ENCODE results near the gene PIGW.
A peak's percentile ranks its signal among the peaks of the same experiment; 100 is the strongest.

Gene PIGW

DNA sequence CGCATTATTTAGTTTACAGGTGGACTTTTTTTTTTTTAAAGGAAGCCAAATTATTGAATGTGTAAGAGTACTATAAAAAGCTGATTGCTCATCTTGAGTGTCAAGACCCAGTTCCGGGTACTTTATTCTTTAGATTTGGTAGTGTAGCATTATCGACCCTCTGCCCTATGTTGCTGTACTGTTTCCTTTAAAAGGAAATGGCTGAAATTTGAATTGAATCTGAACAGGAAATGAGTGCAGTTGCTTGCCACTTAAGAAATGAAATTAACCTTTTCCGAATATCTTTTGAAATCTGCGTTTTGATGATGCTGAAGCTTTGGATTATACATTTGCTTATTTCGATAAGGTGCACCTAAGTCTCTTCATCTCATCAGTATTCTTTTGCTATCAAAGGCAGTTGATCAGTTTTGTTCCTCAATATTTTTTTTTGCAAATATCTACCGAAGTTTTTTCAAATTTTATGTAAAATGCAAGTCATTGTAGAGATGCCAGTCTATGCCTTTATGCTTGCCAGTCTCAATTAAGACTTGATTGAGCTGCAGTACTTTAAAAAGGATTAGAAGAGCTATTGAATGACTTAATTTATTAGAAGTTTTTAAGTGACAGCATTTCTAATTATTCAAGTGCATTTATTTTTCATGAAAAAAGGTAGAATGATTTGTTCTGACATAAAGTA, 11.8 kb downstream of the PIGW start:
- DNase-seq (ENCODE audit: low spot score): no peak

DNA sequence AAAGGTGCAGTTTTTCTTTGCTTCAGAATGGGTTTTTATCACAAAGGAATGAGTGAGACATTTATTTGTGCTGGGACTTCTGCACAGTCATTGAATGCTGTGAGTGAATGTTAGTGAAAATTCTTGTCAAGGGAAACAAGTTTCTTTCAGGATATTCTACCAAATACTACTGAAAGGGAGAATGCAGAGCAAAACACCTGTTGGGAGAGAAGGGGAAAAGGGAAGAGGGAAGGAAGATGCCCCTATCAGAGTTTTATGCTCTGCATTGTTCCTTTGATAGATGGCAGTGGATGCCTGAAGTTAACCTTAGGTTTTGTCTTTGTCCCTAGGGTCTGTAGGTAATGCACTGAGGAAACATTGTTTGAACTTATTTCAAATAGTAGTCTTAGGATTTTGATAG, 13.0 kb downstream of the PIGW start:
- no peak for DNase-seq (ENCODE audit: low spot score)

DNA sequence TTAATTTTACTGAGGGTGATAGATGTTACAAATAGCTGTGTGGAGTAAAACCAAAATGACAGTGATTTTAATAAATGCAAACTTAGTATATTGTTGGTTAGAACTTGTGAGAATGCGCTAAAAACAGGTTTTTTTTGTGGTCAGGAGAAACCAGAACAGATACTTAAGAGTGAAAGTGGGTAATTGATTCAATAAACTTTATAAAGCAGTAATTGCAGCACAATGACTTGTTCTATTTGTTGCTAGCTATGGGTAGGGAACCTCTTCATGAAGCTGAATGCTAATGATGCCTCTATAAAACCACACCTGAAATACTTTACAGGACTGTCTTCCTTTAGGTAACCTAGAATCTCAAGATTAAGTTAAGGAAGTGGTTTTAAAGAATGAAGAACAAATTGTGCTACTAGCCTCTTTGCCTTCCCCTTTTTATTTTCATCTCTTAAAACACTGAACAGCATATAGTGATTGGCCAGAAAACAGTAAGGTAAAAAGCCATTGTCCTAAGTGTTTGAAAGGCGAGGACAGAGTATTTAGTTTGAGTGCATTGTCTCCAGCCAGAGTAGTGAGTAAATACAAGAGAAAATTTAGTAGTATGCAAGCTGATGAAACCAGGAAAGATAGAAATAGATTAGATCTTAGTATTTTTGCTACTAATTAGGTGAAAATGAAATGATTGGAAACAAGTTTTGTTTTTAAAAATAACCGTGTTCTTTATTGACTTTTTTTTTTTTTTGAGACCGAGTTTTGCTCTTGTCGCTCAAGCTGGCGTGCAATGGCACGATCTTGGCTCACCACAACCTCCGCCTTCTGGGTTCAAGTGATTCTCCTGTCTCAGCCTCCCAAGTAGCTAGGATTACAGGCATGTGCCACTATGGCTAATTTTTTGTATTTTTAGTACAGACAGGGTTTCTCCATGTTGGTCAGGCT, 16.0 kb downstream of the PIGW start:
- DNase-seq (ENCODE audit: low spot score): peak; percentile 1

DNA sequence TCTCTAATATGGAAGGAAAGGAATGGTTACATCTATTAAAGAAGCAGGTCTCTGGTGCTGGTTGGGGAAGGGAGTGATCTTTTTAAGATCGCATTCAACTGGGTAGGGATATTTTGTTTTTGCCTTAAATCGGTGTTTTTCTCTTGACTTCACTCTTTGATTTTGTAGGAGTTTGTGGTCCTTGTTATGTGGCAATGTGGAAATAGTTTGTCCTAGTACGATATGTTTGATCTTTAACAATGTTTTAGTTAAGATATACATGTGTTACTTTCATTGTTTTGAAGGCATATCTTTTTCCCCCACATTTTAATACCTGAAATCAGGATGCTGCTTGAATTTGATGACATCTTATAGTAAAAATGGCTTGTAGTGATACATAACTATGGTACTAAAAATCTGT, 18.7 kb downstream of the PIGW start:
- no peak for DNase-seq (ENCODE audit: low spot score)

DNA sequence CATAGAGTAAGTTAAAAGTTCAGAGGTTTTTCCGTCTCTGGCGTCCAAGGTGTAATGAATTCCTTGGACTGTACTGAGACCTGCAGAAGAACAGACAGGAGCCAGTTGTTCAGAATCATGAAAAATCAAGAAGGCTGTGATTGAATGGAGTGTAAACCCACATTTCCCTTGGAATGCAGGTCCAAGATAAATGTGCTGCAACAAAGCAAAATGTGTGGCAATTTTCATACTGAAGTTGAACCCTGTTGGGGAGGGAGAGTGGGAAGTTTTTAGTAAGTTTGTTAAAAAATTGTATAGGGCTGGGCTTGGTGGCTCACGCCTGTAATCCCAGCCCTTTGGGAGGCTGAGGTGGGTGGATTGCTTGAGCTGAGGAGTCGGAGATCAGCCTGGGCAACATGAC, 31.3 kb downstream of the PIGW start:
- DNase-seq (ENCODE audit: low spot score): no peak

DNA sequence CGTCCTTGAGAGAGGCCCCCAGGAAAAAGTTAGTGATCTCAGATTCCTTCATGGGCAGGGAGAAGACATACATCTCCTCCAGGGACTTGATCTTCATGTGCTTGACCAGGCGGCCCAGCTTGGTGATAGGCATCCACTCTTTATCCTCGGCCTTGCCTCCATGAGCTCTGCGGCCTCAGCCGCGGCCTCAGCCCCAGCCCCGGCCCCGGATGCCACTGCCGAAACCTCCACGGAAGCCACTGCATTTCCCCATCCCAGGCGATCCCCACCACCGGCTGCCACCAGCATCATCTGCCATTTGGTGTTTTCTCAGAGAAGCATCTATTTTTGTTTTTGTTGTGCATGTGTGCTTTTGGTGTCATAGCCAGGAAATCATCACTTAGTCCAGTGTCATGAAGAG, 40.2 kb downstream of the PIGW start:
- DNase-seq (ENCODE audit: low spot score): no peak

DNA sequence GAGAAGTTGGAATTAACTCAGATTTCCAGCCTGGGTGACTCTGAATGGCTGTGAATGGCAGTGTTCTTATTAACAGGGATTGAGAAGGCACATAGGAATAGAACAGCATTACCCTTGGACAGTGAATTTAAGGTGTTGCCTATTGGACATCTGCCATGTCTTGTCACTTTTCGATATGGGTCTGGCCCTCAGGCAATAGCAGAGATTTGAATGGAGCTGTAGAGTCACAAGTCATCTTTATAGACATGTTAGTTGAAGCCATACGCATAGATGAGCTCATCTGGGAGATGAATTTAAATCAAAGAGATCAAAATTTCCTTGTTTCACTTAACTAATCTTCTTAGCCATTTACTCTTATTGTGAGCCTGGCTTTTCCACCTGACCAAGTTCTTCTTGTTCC, 42.0 kb downstream of the PIGW start:
- no peak for DNase-seq (ENCODE audit: low spot score)

DNA sequence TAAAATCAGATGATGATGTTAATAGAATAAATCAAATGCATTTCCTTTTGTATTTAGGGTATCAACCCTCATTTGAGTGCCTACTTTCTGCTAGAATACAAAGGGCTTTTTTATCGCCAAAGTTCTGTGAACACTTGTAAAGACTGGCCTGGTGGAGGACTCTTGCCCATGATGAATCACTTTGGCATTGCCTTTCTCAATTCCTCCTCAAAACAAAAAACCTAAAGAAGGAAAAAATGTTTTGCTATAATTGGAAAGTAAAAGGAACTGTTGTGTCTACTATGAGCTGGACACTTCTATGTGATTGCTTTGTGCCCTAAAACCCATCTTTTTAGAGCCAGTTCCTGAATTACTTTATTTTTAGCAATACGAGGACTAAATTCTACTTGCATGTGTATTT, 43.9 kb downstream of the PIGW start:
- no peak for DNase-seq (ENCODE audit: low spot score)

DNA sequence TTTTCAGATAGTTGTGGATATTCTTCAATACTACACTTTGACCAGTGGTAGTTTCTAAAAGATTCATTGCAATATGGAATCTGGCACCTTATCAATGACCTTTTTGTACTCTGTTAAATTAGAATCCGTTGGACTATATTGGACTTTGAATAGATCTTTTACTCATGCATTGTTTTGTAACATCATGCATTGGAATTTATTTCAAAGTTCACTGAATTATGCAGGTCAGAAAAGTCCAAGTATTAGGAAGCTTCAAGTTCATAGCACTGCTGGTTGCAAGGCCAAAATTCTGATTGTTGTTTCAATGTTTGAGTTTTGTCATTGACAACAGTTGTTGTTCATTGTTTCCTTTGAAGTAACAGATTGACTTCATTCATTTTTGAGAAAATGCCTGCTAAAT, 49.0 kb downstream of the PIGW start:
- DNase-seq (ENCODE audit: low spot score): no peak

DNA sequence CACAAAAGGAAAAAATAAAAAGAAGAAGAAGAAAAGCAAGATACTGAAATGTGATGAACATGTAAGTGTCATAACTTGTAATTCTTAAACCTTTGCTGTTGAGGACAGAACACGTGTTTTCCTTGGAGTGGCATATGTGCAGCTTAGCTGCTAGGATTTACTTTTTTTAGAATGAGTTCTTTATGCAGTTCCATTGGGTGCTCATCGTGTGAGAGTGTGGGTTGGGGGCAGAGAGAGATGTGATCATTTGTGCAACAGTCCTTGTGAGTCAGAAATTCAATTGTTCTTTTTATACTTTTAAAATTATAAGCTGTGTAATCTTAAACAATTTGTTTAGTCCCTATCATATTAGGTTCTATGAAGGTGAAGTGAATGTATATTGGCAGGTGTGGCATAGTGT, 51.4 kb downstream of the PIGW start:
- DNase-seq (ENCODE audit: low spot score): no peak
